ENCODE measurements around the gene ALCAM.

The ALCAM gene

GRCh38 chr3:105497386-105497785 lies 130.7 kb downstream of the ALCAM start:
- H3K4me3 ChIP-seq (ENCODE audit: low read length): no peak overlapping the region
- no peak for DNase-seq (ENCODE audit: low read depth)
- TF ChIP-seq CTCF (conservative IDR thresholded peaks at IDR 0.05; ENCODE audit: low read depth, low read length): no peak

- no peak overlapping the region for H3K4me3 ChIP-seq (ENCODE audit: low read length)
- TF ChIP-seq CTCF (conservative IDR thresholded peaks at IDR 0.05; ENCODE audit: low read depth, low read length): no peak
- DNase-seq (ENCODE audit: low read depth): no peak
Observed at GRCh38 chr3:105499961-105500360, 133.3 kb downstream of the ALCAM start.

- no peak for DNase-seq (ENCODE audit: low read depth)
- H3K4me3 ChIP-seq (ENCODE audit: low read length): no peak overlapping the region
- TF ChIP-seq CTCF (conservative IDR thresholded peaks at IDR 0.05; ENCODE audit: low read depth, low read length): no peak
Observed at GRCh38 chr3:105502333-105502732, 135.6 kb downstream of the ALCAM start.

- no peak overlapping the region for H3K4me3 ChIP-seq (ENCODE audit: low read length)
- DNase-seq (ENCODE audit: low read depth): no peak
- no peak for TF ChIP-seq CTCF (conservative IDR thresholded peaks at IDR 0.05; ENCODE audit: low read depth, low read length)
Observed at GRCh38 chr3:105503191-105503593, 136.5 kb downstream of the ALCAM start.

GRCh38 chr3:105504440-105504951 lies 137.8 kb downstream of the ALCAM start:
- no peak overlapping the region for H3K4me3 ChIP-seq (ENCODE audit: low read length)
- TF ChIP-seq CTCF (conservative IDR thresholded peaks at IDR 0.05; ENCODE audit: low read depth, low read length): no peak
- DNase-seq (ENCODE audit: low read depth): no peak

- no peak for DNase-seq (ENCODE audit: low read depth)
- no peak overlapping the region for H3K4me3 ChIP-seq (ENCODE audit: low read length)
- TF ChIP-seq CTCF (conservative IDR thresholded peaks at IDR 0.05; ENCODE audit: low read depth, low read length): no peak
Observed at GRCh38 chr3:105505170-105505569, 138.5 kb downstream of the ALCAM start.

GRCh38 chr3:105511031-105511430 lies 144.3 kb downstream of the ALCAM start:
- TF ChIP-seq CTCF (conservative IDR thresholded peaks at IDR 0.05; ENCODE audit: low read depth, low read length): no peak
- no peak for DNase-seq (ENCODE audit: low read depth)
- no peak overlapping the region for H3K4me3 ChIP-seq (ENCODE audit: low read length)

Measured in retinal pigment epithelial cell (primary cell).